Measurements from ENCODE around the gene MARCHF4. TPM values are rescaled to one million over a fixed set of nuclear protein-coding genes. Genes with fewer than 3 reads are reported as not detected.
A peak's percentile ranks its signal among the peaks of the same experiment; 100 is the strongest.

MARCHF4 gene
- total RNA-seq, 1 experiment from 2014 or later: 0.15 TPM

DNA sequence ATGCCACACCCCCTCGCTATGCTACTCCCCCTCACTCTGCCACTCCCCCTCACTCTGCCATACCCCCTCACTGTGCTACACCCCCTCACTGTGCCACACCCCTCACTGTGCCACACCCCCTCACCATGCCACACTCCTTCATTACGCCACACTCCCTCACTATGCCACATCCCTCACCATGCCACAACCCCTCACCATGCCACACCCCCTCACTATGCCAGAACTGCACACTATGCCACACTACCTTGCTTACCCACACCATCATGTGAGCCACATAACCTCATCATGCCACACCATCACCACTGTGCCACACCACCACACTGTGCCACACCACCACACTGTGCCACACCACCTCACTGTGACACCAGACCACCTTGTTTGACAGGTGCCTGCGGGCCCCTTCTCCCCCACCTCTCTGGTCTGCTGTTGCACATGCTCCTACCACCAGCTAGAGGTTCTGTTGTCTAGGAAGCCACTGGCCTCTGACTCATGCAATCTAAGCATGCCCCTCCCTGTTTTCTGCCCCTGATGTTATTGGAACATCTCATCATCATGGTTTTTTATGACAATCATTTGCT lies 22.0 kb downstream of the MARCHF4 start:
- DNase-seq (ENCODE audit: low spot score): no peak

DNA sequence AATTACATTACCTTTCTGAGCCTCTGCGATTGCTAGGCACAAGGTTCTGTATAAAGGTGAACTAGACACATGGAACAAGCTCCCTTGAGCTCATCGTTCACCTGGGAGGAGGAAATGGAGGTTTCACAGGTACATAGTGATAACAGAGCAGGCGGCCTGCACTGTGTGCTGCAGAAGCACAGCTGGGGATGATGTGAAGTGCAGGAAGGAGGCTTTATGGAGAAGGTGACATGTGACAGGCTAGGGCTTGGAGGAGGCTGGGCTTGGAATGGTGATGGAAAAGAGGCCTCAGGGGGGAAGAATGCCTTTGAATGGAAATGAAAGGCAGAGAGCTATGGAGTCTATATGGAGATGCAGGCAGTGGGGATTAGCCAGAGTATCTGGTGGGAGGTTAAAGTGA lies 22.9 kb downstream of the MARCHF4 start:
- DNase-seq (ENCODE audit: low spot score): no peak

DNA sequence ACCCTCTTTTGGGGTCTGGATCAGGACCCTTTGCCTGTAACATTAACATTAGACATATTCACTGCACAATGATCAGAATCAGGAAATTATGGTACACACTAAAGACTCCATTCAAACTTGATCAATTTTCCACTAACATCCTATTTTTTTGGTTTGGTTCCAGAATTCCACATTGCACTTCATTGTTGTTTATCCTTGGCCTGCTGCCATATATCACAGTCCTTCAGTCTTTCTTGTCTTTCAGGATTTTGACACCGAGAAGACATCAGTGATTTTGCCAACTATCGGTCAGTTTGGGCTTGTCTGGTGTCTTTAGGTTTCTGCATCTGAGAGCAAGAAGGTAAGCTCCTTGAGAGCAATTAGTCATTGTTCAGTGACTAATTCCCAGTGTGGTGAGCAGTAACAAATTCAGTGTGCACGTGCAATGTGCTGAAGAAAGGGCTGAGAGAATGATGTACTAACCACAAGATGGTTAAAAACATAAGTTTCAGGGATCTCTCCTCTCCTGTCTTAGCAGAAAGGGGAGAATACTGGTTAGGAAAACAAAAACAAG lies 23.5 kb downstream of the MARCHF4 start:
- DNase-seq (ENCODE audit: low spot score): no peak

DNA sequence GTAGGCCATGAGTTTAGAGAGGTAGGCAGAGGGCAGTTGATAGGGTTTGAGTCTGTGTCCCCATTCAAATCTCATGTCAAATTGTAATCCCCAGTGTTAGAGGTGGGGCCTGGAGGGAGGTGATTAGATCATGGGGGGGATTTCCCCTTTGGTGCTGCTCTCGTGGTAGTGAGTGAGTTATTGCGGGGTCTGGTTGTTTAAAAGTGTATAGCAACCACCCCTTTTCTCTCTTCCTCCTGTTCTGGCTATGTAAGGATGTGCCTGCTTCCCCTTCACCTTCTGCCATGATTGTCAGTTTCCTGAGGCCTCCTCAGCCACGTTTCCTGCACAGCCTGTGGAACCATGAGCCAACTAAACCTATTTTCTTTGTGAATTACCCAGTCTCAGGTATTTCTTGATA lies 25.5 kb downstream of the MARCHF4 start:
- DNase-seq (ENCODE audit: low spot score): no peak

GRCh38 chr2:216345846-216346245 lies 26.4 kb downstream of the MARCHF4 start:
- DNase-seq (ENCODE audit: low spot score): no peak

- DNase-seq (ENCODE audit: low spot score): no peak
Measured at GRCh38 chr2:216344950-216345300, 27.4 kb downstream of the MARCHF4 start.

- DNase-seq (ENCODE audit: low spot score): no peak
Measured at GRCh38 chr2:216344206-216344949, 27.9 kb downstream of the MARCHF4 start.

DNA sequence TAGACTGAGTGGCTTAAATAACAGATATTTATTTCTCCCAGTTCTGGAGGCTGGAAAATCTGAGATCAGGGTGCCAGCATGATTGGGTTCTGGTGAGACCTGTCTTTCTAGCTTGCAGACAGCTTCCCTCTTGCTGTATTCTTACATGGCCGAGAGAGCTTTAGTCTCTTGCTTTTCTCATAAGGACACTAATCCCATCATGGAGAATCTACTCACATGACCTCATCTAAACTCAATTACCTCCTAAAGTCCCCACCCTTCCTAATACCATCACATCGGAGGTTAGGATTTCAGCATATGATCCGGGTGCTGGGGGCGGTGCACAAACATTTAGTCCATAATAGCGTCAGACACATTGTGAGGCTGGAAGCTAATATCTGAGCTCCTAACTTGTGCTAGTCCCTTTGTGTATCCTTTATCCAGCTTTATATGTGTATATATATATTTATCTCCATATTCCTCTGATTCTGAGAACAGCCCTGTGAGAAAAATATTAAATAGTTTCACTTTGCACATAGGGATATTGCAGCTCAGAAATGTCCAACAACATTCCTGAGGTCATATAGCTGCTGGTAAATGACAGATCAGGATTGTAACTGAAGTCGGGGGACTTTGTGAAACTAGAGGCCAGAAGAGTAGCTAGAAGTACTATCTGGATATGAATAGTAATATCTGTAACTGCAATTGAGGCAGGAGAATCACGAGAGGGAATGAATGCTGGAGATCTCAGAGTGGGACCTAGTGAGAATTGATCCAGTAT lies 28.9 kb downstream of the MARCHF4 start:
- no peak for DNase-seq (ENCODE audit: low spot score)

DNA sequence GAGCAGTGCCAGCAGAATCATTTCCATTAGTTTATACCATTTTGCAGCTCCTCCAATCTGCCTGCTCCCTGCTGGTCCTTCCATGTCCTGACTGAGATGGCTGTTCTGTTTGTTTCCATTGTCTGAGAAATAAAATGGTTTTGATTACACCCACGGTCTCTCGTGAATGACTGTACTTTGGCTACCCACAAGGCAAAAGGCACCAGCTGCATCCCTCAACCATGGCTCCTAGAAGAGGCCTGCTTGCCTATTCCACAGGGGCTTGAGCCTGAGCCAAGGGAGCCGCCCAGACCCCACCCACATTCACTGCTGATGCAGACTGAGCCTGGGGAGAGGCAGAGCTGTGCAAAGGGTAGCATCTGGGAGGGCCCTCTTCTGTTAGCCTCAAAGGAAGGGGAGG lies 31.2 kb downstream of the MARCHF4 start:
- DNase-seq (ENCODE audit: low spot score): no peak

DNA sequence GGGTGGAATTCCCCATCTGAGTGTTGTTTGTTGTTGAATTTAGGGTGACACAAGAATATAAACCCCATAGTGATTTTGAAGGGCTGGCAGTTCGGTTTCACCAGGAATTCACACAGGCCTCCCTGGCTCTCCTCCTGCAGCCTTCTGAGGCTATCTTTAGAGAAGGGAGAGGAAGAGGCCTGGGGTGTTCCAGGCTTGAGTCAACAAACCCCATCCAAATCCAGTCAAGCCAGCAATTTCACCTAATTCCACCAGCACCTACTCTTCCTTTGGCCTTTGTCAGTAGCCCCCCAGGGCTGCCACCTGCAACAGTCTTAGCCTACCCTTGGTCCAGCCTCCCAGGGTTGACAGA lies 32.0 kb downstream of the MARCHF4 start:
- DNase-seq (ENCODE audit: low spot score): no peak

DNA sequence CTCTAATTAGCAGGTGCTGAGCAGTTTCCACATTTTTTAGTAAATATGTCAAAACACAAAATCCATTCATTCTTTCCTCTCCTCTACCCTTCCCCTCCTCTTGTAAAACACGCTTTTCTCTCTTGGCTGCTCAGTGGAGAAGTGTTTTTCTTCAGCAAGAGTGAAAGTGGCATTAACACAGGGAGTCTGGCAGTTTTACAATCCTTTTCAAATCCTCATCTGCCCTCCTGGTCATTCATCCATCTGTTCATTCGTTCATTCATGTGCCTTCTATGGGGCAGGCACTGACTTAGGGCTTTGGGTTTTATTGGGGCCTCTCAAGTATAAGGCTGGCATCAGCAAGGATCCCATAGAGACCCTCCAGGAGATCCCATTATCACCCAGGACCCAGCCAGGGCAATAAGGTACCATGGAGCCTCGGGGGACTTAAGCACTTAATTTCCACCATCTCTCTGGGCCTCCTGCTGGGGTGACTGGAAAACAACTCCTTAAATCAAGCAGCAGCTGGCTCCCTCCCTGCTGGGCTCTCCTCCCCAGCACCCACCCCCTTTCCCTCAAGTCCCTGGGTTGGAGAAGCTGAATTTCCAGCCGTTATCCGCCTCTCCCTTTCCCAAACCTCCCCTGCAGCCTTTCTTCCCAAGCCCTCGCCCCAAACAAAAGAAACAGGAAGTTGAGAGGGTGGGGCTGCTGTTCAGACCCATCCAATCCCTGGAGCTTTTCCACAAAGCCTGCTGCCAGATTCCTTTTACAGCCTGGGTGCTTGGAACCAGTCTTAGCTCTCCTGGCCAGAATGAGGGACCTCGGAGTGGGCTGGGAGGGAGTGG lies 32.6 kb downstream of the MARCHF4 start:
- peak; percentile 66 for DNase-seq (ENCODE audit: low spot score)

DNA sequence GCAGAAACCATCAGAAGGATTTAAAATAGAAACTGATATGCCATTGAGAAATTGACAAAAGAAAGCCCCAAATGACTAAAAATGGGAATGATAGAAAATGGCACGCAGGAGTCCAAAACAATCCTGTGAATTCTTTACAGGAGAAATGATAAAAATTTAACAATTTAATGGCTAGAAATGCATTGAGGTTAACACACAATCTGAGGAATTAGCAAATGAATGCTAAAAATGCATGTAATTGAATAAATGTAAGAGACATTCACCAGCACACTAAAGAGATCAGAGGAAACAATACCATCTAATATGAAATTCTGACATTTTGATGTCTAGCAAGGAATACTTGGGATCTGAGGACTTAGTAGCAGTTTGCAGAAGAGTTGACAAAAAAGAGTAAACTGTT lies 37.0 kb downstream of the MARCHF4 start:
- no peak for DNase-seq (ENCODE audit: low spot score)

DNA sequence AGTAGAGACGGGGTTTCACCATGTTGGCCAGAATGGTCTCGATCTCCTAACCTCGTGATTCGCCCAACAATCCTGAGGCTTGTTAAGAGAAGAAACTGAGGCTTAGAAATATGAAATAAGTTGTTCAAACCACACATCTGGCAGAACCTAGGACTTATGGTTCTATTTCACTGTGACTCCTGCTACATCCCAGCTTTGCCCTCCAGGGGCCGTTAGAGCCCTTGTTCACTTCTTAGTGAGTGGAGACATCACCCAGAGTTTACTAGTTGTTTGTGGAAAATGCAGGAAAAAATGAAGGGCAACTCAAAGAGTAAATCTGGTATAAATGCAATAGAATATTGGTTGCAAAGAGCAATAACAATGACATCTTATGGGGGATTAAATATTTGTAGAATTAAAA lies 43.9 kb downstream of the MARCHF4 start:
- no peak for DNase-seq (ENCODE audit: low spot score)

GRCh38 chr2:216327447-216327935 lies 44.8 kb downstream of the MARCHF4 start:
- DNase-seq (ENCODE audit: low spot score): no peak

Other genes with a start within 250 kb of the MARCHF4 start
- 5.2 and 11.5 TPM in 2 replicates for gene SMARCAL1, start 40.0 kb upstream of the MARCHF4 start, total RNA-seq (2014; rRNA removed; shearing (Covaris generic))
- 1,506 and 2,054 TPM in 2 replicates for gene RPL37A, start 126.4 kb upstream of the MARCHF4 start, total RNA-seq (2014; rRNA removed; shearing (Covaris generic))